NB4 (cell line): ENCODE data around the gene THAP3.

Experiments used
- CTCF ChIP-seq: IDR thresholded peaks from one replicate; pipeline ENCODE4 v1.5.1; 2012; ENCODE audit warnings: low read depth, low read length
- MAX ChIP-seq: IDR thresholded peaks from 2 replicates; pipeline ENCODE4 v1.6.1; 2011; ENCODE audit warnings: low read depth, low read length

GRCh38 chr1:6631058-6631457 lies 6.4 kb downstream of the THAP3 start:
- TF ChIP-seq CTCF (no peak), MAX (no peak)
